ENCODE measurements around the gene FOLR3.
A peak's percentile ranks its signal among the peaks of the same experiment; 100 is the strongest.

Gene FOLR3

GRCh38 chr11:72111300-72112142 is 24.0 kb upstream of the FOLR3 start:
- peaks cover 6% of the 10 kb centered on the region; the same call in 1 of the 2 replicates for H3K27me3 ChIP-seq (ENCODE audit: control insufficient read depth, insufficient read depth, low read length)
- no peaks in the 10 kb centered on the region for H3K9me3 ChIP-seq (ENCODE audit: control insufficient read depth, insufficient read depth, low read length)
- H3K9ac ChIP-seq (ENCODE audit: low read depth, low read length), result peak overlapping the region; percentile 96
- H3K4me3 ChIP-seq (ENCODE audit: low read depth, low read length), result peak overlapping the region; percentile 84
- H3K36me3 ChIP-seq (ENCODE audit: control insufficient read depth, insufficient read depth, low read length), result peaks cover 15% of the 10 kb centered on the region; the same call in 1 of the 2 replicates
- H3K27ac ChIP-seq (ENCODE audit: low read depth, low read length), result peak overlapping the region; percentile 97
- H3K4me1 ChIP-seq (ENCODE audit: control insufficient read depth, insufficient read depth, low read length), result peaks cover 13% of the 10 kb centered on the region

- no peaks in the 10 kb centered on the region for H3K9me3 ChIP-seq (ENCODE audit: control insufficient read depth, insufficient read depth, low read length)
- H3K9ac ChIP-seq (ENCODE audit: low read depth, low read length), result peak within 1 kb of the TSS; percentile 96
- H3K4me3 ChIP-seq (ENCODE audit: low read depth, low read length), result peak within 1 kb of the TSS; percentile 84
- peaks cover 6% of the 10 kb centered on the region; the same call in 1 of the 2 replicates for H3K27me3 ChIP-seq (ENCODE audit: control insufficient read depth, insufficient read depth, low read length)
- H3K4me1 ChIP-seq (ENCODE audit: control insufficient read depth, insufficient read depth, low read length), result peaks cover 13% of the 10 kb centered on the region
- peaks cover 15% of the 10 kb centered on the region; the same call in 1 of the 2 replicates for H3K36me3 ChIP-seq (ENCODE audit: control insufficient read depth, insufficient read depth, low read length)
- peak within 1 kb of the TSS; percentile 97 for H3K27ac ChIP-seq (ENCODE audit: low read depth, low read length)
Observed at GRCh38 chr11:72112143-72112977, 23.2 kb upstream of the FOLR3 start, which contains the start of gene ANAPC15. TSS of gene ANAPC15 (minus strand) at chr11:72112695. CDS start at chr11:72111276, 1,419 bp downstream.

GRCh38 chr11:72112978-72113808 is 22.3 kb upstream of the FOLR3 start:
- Histone ChIP-seq H3K4me3 (ENCODE audit: low read depth, low read length) (peak overlapping the region; percentile 84), H3K9ac (ENCODE audit: low read depth, low read length) (peak overlapping the region; percentile 96), H3K27me3 (ENCODE audit: control insufficient read depth, insufficient read depth, low read length) (peaks cover 6% of the 10 kb centered on the region; the same call in 1 of the 2 replicates), H3K4me1 (ENCODE audit: control insufficient read depth, insufficient read depth, low read length) (peaks cover 13% of the 10 kb centered on the region), H3K36me3 (ENCODE audit: control insufficient read depth, insufficient read depth, low read length) (peaks cover 15% of the 10 kb centered on the region; the same call in 1 of the 2 replicates), H3K27ac (ENCODE audit: low read depth, low read length) (peak overlapping the region; percentile 97), H3K9me3 (ENCODE audit: control insufficient read depth, insufficient read depth, low read length) (no peaks in the 10 kb centered on the region)

- Histone ChIP-seq H3K27ac (ENCODE audit: low read depth, low read length) (no peak overlapping the region), H3K36me3 (ENCODE audit: control insufficient read depth, insufficient read depth, low read length) (peaks cover 11% of the 10 kb centered on the region; the same call in 1 of the 2 replicates), H3K9ac (ENCODE audit: low read depth, low read length) (no peak overlapping the region), H3K4me1 (ENCODE audit: control insufficient read depth, insufficient read depth, low read length) (peaks cover 13% of the 10 kb centered on the region), H3K4me3 (ENCODE audit: low read depth, low read length) (no peak overlapping the region), H3K9me3 (ENCODE audit: control insufficient read depth, insufficient read depth, low read length) (no peaks in the 10 kb centered on the region), H3K27me3 (ENCODE audit: control insufficient read depth, insufficient read depth, low read length) (peaks cover 6% of the 10 kb centered on the region; the same call in 1 of the 2 replicates)
Observed at GRCh38 chr11:72114570-72114969, 21.0 kb upstream of the FOLR3 start.

GRCh38 chr11:72116019-72116755 is 19.3 kb upstream of the FOLR3 start:
- Histone ChIP-seq H3K9me3 (ENCODE audit: control insufficient read depth, insufficient read depth, low read length) (no peaks in the 10 kb centered on the region), H3K4me1 (ENCODE audit: control insufficient read depth, insufficient read depth, low read length) (peaks cover 13% of the 10 kb centered on the region), H3K4me3 (ENCODE audit: low read depth, low read length) (no peak overlapping the region), H3K36me3 (ENCODE audit: control insufficient read depth, insufficient read depth, low read length) (no peaks in the 10 kb centered on the region), H3K27me3 (ENCODE audit: control insufficient read depth, insufficient read depth, low read length) (peaks cover 6% of the 10 kb centered on the region; the same call in 1 of the 2 replicates), H3K9ac (ENCODE audit: low read depth, low read length) (no peak overlapping the region), H3K27ac (ENCODE audit: low read depth, low read length) (no peak overlapping the region)

- no peaks in the 10 kb centered on the region for H3K36me3 ChIP-seq (ENCODE audit: control insufficient read depth, insufficient read depth, low read length)
- H3K9me3 ChIP-seq (ENCODE audit: control insufficient read depth, insufficient read depth, low read length), result peaks cover under 1% of the 10 kb centered on the region; the same call in 1 of the 2 replicates
- no peak overlapping the region for H3K4me3 ChIP-seq (ENCODE audit: low read depth, low read length)
- H3K9ac ChIP-seq (ENCODE audit: low read depth, low read length), result no peak overlapping the region
- no peak overlapping the region for H3K27ac ChIP-seq (ENCODE audit: low read depth, low read length)
- peaks cover 6% of the 10 kb centered on the region; the same call in 1 of the 2 replicates for H3K27me3 ChIP-seq (ENCODE audit: control insufficient read depth, insufficient read depth, low read length)
- no peaks in the 10 kb centered on the region for H3K4me1 ChIP-seq (ENCODE audit: control insufficient read depth, insufficient read depth, low read length)
Observed at GRCh38 chr11:72119198-72119597, 16.3 kb upstream of the FOLR3 start.

- peaks cover 6% of the 10 kb centered on the region; the same call in 1 of the 2 replicates for H3K27me3 ChIP-seq (ENCODE audit: control insufficient read depth, insufficient read depth, low read length)
- H3K36me3 ChIP-seq (ENCODE audit: control insufficient read depth, insufficient read depth, low read length), result no peaks in the 10 kb centered on the region
- H3K9ac ChIP-seq (ENCODE audit: low read depth, low read length), result no peak overlapping the region
- H3K27ac ChIP-seq (ENCODE audit: low read depth, low read length), result no peak overlapping the region
- H3K9me3 ChIP-seq (ENCODE audit: control insufficient read depth, insufficient read depth, low read length), result peaks cover 6% of the 10 kb centered on the region; the same call in 1 of the 2 replicates
- H3K4me3 ChIP-seq (ENCODE audit: low read depth, low read length), result no peak overlapping the region
- H3K4me1 ChIP-seq (ENCODE audit: control insufficient read depth, insufficient read depth, low read length), result no peaks in the 10 kb centered on the region
Observed at GRCh38 chr11:72120930-72121329, 14.6 kb upstream of the FOLR3 start.

GRCh38 chr11:72122607-72123006 is 12.9 kb upstream of the FOLR3 start:
- no peak overlapping the region for H3K9ac ChIP-seq (ENCODE audit: low read depth, low read length)
- no peak overlapping the region for H3K27ac ChIP-seq (ENCODE audit: low read depth, low read length)
- no peaks in the 10 kb centered on the region for H3K4me1 ChIP-seq (ENCODE audit: control insufficient read depth, insufficient read depth, low read length)
- H3K9me3 ChIP-seq (ENCODE audit: control insufficient read depth, insufficient read depth, low read length), result peaks cover 8% of the 10 kb centered on the region
- no peaks in the 10 kb centered on the region for H3K27me3 ChIP-seq (ENCODE audit: control insufficient read depth, insufficient read depth, low read length)
- H3K4me3 ChIP-seq (ENCODE audit: low read depth, low read length), result no peak overlapping the region
- H3K36me3 ChIP-seq (ENCODE audit: control insufficient read depth, insufficient read depth, low read length), result no peaks in the 10 kb centered on the region

GRCh38 chr11:72123117-72123653 is 12.3 kb upstream of the FOLR3 start:
- H3K9me3 ChIP-seq (ENCODE audit: control insufficient read depth, insufficient read depth, low read length), result peaks cover 14% of the 10 kb centered on the region
- H3K4me1 ChIP-seq (ENCODE audit: control insufficient read depth, insufficient read depth, low read length), result no peaks in the 10 kb centered on the region
- no peaks in the 10 kb centered on the region for H3K27me3 ChIP-seq (ENCODE audit: control insufficient read depth, insufficient read depth, low read length)
- H3K27ac ChIP-seq (ENCODE audit: low read depth, low read length), result no peak overlapping the region
- no peaks in the 10 kb centered on the region for H3K36me3 ChIP-seq (ENCODE audit: control insufficient read depth, insufficient read depth, low read length)
- no peak overlapping the region for H3K9ac ChIP-seq (ENCODE audit: low read depth, low read length)
- no peak overlapping the region for H3K4me3 ChIP-seq (ENCODE audit: low read depth, low read length)

Measured in HUES48 (cell line).